GM12878 (cell line): Measurements from ENCODE around the gene SGIP1. TPM values are rescaled to one million over a fixed set of nuclear protein-coding genes. Genes with fewer than 3 reads are reported as not detected.

Experiments
- ATAC-seq: fragments of 200-7000 bp; cut with Tn5 transposase; 3 replicates; pipeline ENCODE4 v1.9.1; 2020; ENCODE audit warnings: mild to moderate bottlenecking, moderate library complexity
- BruUV-seq: library from RNA; stranded (reverse); fragments of 400-500 nt; replicated peaks from 2 replicates; lab custom pipeline; 2021; lab: Mats Ljungman, UMichigan
- CTCF ChIA-PET: fragments of 300-600 bp; sonication (Branson Sonifier 250); formaldehyde crosslinking; extraction: SDS; loops from one replicate; lab custom pipeline; 2021; ENCODE audit warnings: inconsistent platforms; lab: Yijun Ruan, JAX
- POLR2A ChIA-PET: fragments of 350-600 bp; formaldehyde crosslinking; extraction: SDS; loops from one replicate; lab custom pipeline; 2021; ENCODE audit warnings: inconsistent platforms; lab: Charles Lee
- RAD21 ChIA-PET: fragments of 300-600 bp; sonication (Branson Sonifier 250); formaldehyde crosslinking; loops from one replicate; lab custom pipeline; 2023; ENCODE audit warnings: antibody characterized with exemption; ENCODE audit not compliant: unreplicated experiment; lab: Charles Lee
- SMC1A ChIA-PET: fragments of 300-600 bp; sonication (Branson Sonifier 250); formaldehyde crosslinking; loops from one replicate; lab custom pipeline; 2023; ENCODE audit not compliant: unreplicated experiment, uncharacterized antibody; lab: Charles Lee
- DNase-seq: peaks from one replicate; pipeline ENCODE4 v3.0.0-alpha.2; 2011; ENCODE audit warnings: low read depth, low spot score
- FAIRE-seq: peaks from 3 replicates; lab custom pipeline; 2011; peaks lifted over from hg19 to GRCh38; lab: Jason Lieb, UNC
- H2AFZ ChIP-seq: 2 replicates; pipeline ENCODE4 v1.6.0; 2011; ENCODE audit warnings: low read depth, low read length, control low read depth; ENCODE audit not compliant: control insufficient read depth
- H3K27ac ChIP-seq: 2 replicates; pipeline ENCODE4 v1.5.1; 2011; ENCODE audit warnings: control low read depth; ENCODE audit not compliant: control insufficient read depth, insufficient read depth
- H3K27me3 ChIP-seq, 2 experiments: replicated peaks in 1 of 2; 2 replicates each; pipeline versions ENCODE4 v1.6.0 to v1.6.1; 2011; ENCODE audit warnings: low read length in 1 of 2; ENCODE audit not compliant: control insufficient read depth in 2 of 2, insufficient read depth in 2 of 2
- H3K36me3 ChIP-seq, 2 experiments: 2 replicates each; pipeline ENCODE4 v1.5.1; 2011; ENCODE audit warnings: low read length in 1 of 2; ENCODE audit not compliant: control insufficient read depth in 2 of 2, insufficient read depth in 2 of 2
- H3K4me1 ChIP-seq: 2 replicates; pipeline ENCODE4 v1.6.1; 2011; ENCODE audit warnings: mild to moderate bottlenecking, low read length, moderate library complexity, mixed read lengths; ENCODE audit not compliant: control insufficient read depth, insufficient read depth
- H3K4me2 ChIP-seq: 2 replicates; pipeline ENCODE4 v1.6.0; 2011; ENCODE audit warnings: control low read depth; ENCODE audit not compliant: control insufficient read depth, insufficient read depth
- H3K4me3 ChIP-seq: fragments of 200-600 bp; sonication (generic); 2 replicates; pipeline ENCODE4 v1.5.1; 2016
- H3K79me2 ChIP-seq: 2 replicates; pipeline ENCODE4 v1.6.0; 2011; ENCODE audit warnings: low read length; ENCODE audit not compliant: control insufficient read depth, insufficient read depth
- H3K9ac ChIP-seq: 2 replicates; pipeline ENCODE4 v1.8.0; 2011; ENCODE audit warnings: low read length, control low read depth, mixed read lengths; ENCODE audit not compliant: control insufficient read depth, insufficient read depth
- H3K9me3 ChIP-seq: replicated peaks from 3 replicates; pipeline ENCODE4 v1.5.1; 2011; ENCODE audit warnings: mild to moderate bottlenecking, low read length; ENCODE audit not compliant: control insufficient read depth, insufficient read depth
- H4K20me1 ChIP-seq: 2 replicates; pipeline ENCODE4 v1.6.0; 2011; ENCODE audit not compliant: control insufficient read depth, insufficient read depth
- ATF2 ChIP-seq: IDR thresholded peaks from 2 replicates; pipeline ENCODE4 v1.6.1; 2012; ENCODE audit warnings: low read length, inconsistent platforms
- ATF3 ChIP-seq: IDR thresholded peaks from 2 replicates; pipeline ENCODE4 v1.6.1; 2011; ENCODE audit warnings: low read depth, mild to moderate bottlenecking, low read length, moderate library complexity, borderline replicate concordance; ENCODE audit errors: extremely low read depth
- EED ChIP-seq: sonication (generic); IDR thresholded peaks from 2 replicates; pipeline ENCODE4 v1.6.1; 2016; ENCODE audit warnings: antibody characterized with exemption, low read depth
- ESRRA ChIP-seq: IDR thresholded peaks from 2 replicates; pipeline ENCODE4 v1.6.1; 2012; ENCODE audit warnings: mild to moderate bottlenecking, low read length, improper control_type of control experiment
- FOXK2 ChIP-seq: fragments of 450-650 bp; IDR thresholded peaks from 2 replicates; pipeline ENCODE4 v1.6.1; 2017; ENCODE audit warnings: mild to moderate bottlenecking, moderate library complexity
- KLF5 ChIP-seq: fragments of 450-650 bp; IDR thresholded peaks from 2 replicates; pipeline ENCODE4 v1.6.1; 2014; ENCODE audit warnings: mild to moderate bottlenecking; ENCODE audit not compliant: partially characterized antibody
- MLLT1 ChIP-seq: fragments of 450-650 bp; IDR thresholded peaks from 2 replicates; pipeline ENCODE4 v1.6.1; 2016; ENCODE audit warnings: mild to moderate bottlenecking
- PKNOX1 ChIP-seq: fragments of 450-650 bp; IDR thresholded peaks from 2 replicates; pipeline ENCODE4 v1.6.1; 2016; ENCODE audit warnings: mild to moderate bottlenecking
- POU2F2 ChIP-seq: IDR thresholded peaks from 3 replicates; pipeline ENCODE4 v1.6.1; 2011; ENCODE audit warnings: low read depth, mild to moderate bottlenecking, low read length, borderline replicate concordance
- SPI1 ChIP-seq: IDR thresholded peaks from 2 replicates; pipeline ENCODE4 v1.6.1; 2011; ENCODE audit warnings: low read depth, mild to moderate bottlenecking, low read length, moderate library complexity, borderline replicate concordance; ENCODE audit not compliant: insufficient read depth
- SUZ12 ChIP-seq: fragments of 200-600 bp; sonication (generic); IDR thresholded peaks from one replicate; pipeline ENCODE4 v1.6.1; 2018; ENCODE audit warnings: antibody characterized with exemption, mild to moderate bottlenecking; ENCODE audit not compliant: unreplicated experiment
- ZNF274 ChIP-seq: IDR thresholded peaks from one replicate; pipeline ENCODE4 v1.8.0; 2011; ENCODE audit not compliant: insufficient read length, insufficient read depth
- WGBS: methylation state at CpG from one replicate; pipeline ENCODE4 v1.1.6; 2016; ENCODE audit warnings: low lambda C conversion rate; ENCODE audit not compliant: insufficient replicate concordance, insufficient coverage; ENCODE audit errors: missing lambda C conversion rate; 5-methylcytosine and 5-hydroxymethylcytosine counted together
- in situ Hi-C: fragments of 300-500 bp; cut with MboI; formaldehyde crosslinking; loops from 9 replicates; pipeline ENCODE4 v1.14.3; 2018; ENCODE audit warnings: mixed read lengths
- intact Hi-C: fragments of 100-400 bp; cut with micrococcal nuclease; formaldehyde crosslinking; loops from one replicate; pipeline ENCODE4 v1.14.2; 2022; ENCODE audit not compliant: unreplicated experiment
- polyA plus RNA-seq, 11 experiments: library from polyadenylated mRNA; depleted of rRNA in 4 of 11; unstranded in 6 of 11; stranded (reverse) in 5 of 11; fragments of >200 nt; fragmentation: Nextera tagmentation in 4 of 11; fragmentation: Illumina TruSeq in 1 of 11; extraction: Ambion mirVana in 4 of 11; extraction: Trizol in 1 of 11; gene quantifications; 1 replicate in 1 of 11; 2 replicates in 10 of 11; pipeline versions ENCODE4 v1.2.1 to v1.2.3, GENCODE V29; 2011 to 2016; ENCODE audit warnings: inconsistent platforms in 2 of 11, missing spikeins in 2 of 11, low read depth in 1 of 11
- total RNA-seq, 4 experiments: library from RNA; depleted of rRNA in 3 of 4; stranded (reverse); fragments of >200 nt in 3 of 4; fragmentation: Illumina TruSeq in 1 of 4; extraction: Trizol in 1 of 4; gene quantifications; 2 replicates each; pipeline versions ENCODE4 v1.2.1 to v1.2.3, GENCODE V29; 2013 to 2021

SGIP1 gene
- total and polyA plus RNA-seq, 10 of the 15 experiments (the other 5 are each of a cell fraction or from before 2014, with no cell fraction given): 0.15 TPM; not detected in 9

- in situ Hi-C loops: no loop called here
- ATAC-seq: no peak
- no peak overlapping the region for H3K27ac ChIP-seq
- ChIA-PET CTCF (interaction anchor here (1.1 to 1.2 kb wide), 2 partner anchors 9 to 22 kb away, joined by 3 to 4 read pairs; no protein-coding TSS in a partner anchor), SMC1A (interaction anchor here (1.2 kb wide), 1 partner anchor 10 kb away, joined by 3 read pairs; no protein-coding TSS in a partner anchor), RAD21 (no interaction called here), POLR2A (no interaction called here)
- H3K9me3 ChIP-seq: no peaks in the 10 kb centered on the region
- no peak overlapping the region for H3K4me2 ChIP-seq
- intact Hi-C loops: no loop called here
- H3K27me3 ChIP-seq: no peaks in the 10 kb centered on the region
- TF ChIP-seq MLLT1 (no peak), ATF2 (no peak), ZNF274 (no peak), ESRRA (no peak), FOXK2 (no peak), PKNOX1 (no peak), KLF5 (no peak), ATF3 (no peak), SUZ12 (no peak), SPI1 (no peak), POU2F2 (no peak), EED (no peak)
- DNase-seq: no peak
- 52% methylated on average over 6 of the region's 6 CpGs for WGBS
- no peaks in the 10 kb centered on the region for H3K36me3 ChIP-seq
- BruUV-seq: no TSS peak
- H4K20me1 ChIP-seq: no peaks in the 10 kb centered on the region
- H3K79me2 ChIP-seq: no peaks in the 10 kb centered on the region
- no peak overlapping the region for H3K9ac ChIP-seq
- H2AFZ ChIP-seq: no peak overlapping the region
- FAIRE-seq: no peak
- H3K4me1 ChIP-seq: no peaks in the 10 kb centered on the region
- H3K4me3 ChIP-seq: no peak overlapping the region
These were observed 16.0 kb upstream of the SGIP1 start for GRCh38 chr1:66517959-66518358.
